Measurements from ENCODE around the gene UNG. TPM values are rescaled to one million over a fixed set of nuclear protein-coding genes. Genes with fewer than 3 reads are reported as not detected.
"Not testable (repeated sequence)": the region's sequence is repeated elsewhere in the genome, so short reads cannot be mapped to it uniquely, and the experiment has no call there.

Gene UNG
- polyA plus RNA-seq, 1 donor: 36.5 TPM

- Histone ChIP-seq H3K27me3 (ENCODE audit: control insufficient read depth, insufficient read depth, low read length) (no peaks in the 10 kb centered on the region), H3K36me3 (ENCODE audit: control insufficient read depth, insufficient read depth, low read length) (no peaks in the 10 kb centered on the region), H3K9me3 (ENCODE audit: control insufficient read depth, low read depth, low read length) (no peaks in the 10 kb centered on the region), H3K27ac (ENCODE audit: low read length) (no peak overlapping the region), H3K4me1 (ENCODE audit: control insufficient read depth, insufficient read depth, low read length) (no peaks in the 10 kb centered on the region), H3K4me3 (ENCODE audit: low read length) (no peak overlapping the region)
- no CpG with 5 or more reads among the region's 24 CpGs for WGBS (ENCODE audit: insufficient coverage, low lambda C conversion rate)
- DNase-seq: no peak
Observed at GRCh38 chr12:109131154-109132050, 34.0 kb downstream of the UNG start.

GRCh38 chr12:109134186-109134917, 37.0 kb downstream of the UNG start:
- WGBS (ENCODE audit: insufficient coverage, low lambda C conversion rate): 40% methylated on average over 1 of the region's 6 CpGs
- Histone ChIP-seq H3K27me3 (ENCODE audit: control insufficient read depth, insufficient read depth, low read length) (no peaks in the 10 kb centered on the region), H3K4me3 (ENCODE audit: low read length) (no peak overlapping the region), H3K36me3 (ENCODE audit: control insufficient read depth, insufficient read depth, low read length) (no peaks in the 10 kb centered on the region), H3K4me1 (ENCODE audit: control insufficient read depth, insufficient read depth, low read length) (no peaks in the 10 kb centered on the region), H3K9me3 (ENCODE audit: control insufficient read depth, low read depth, low read length) (no peaks in the 10 kb centered on the region), H3K27ac (ENCODE audit: low read length) (no peak overlapping the region)
- no peak for DNase-seq

GRCh38 chr12:109137055-109137454, 39.7 kb downstream of the UNG start:
- no peaks in the 10 kb centered on the region for H3K9me3 ChIP-seq (ENCODE audit: control insufficient read depth, low read depth, low read length)
- no peaks in the 10 kb centered on the region for H3K27me3 ChIP-seq (ENCODE audit: control insufficient read depth, insufficient read depth, low read length)
- H3K4me3 ChIP-seq (ENCODE audit: low read length): no peak overlapping the region
- WGBS (ENCODE audit: insufficient coverage, low lambda C conversion rate): no CpG with 5 or more reads among the region's 2 CpGs
- H3K27ac ChIP-seq (ENCODE audit: low read length): no peak overlapping the region
- no peaks in the 10 kb centered on the region for H3K4me1 ChIP-seq (ENCODE audit: control insufficient read depth, insufficient read depth, low read length)
- no peak for DNase-seq
- H3K36me3 ChIP-seq (ENCODE audit: control insufficient read depth, insufficient read depth, low read length): peaks cover 2% of the 10 kb centered on the region

GRCh38 chr12:109139360-109139759, 42.0 kb downstream of the UNG start:
- no peak overlapping the region for H3K4me3 ChIP-seq (ENCODE audit: low read length)
- no CpG with 5 or more reads among the region's 9 CpGs for WGBS (ENCODE audit: insufficient coverage, low lambda C conversion rate)
- peaks cover 2% of the 10 kb centered on the region for H3K36me3 ChIP-seq (ENCODE audit: control insufficient read depth, insufficient read depth, low read length)
- H3K27me3 ChIP-seq (ENCODE audit: control insufficient read depth, insufficient read depth, low read length): no peaks in the 10 kb centered on the region
- no peaks in the 10 kb centered on the region for H3K4me1 ChIP-seq (ENCODE audit: control insufficient read depth, insufficient read depth, low read length)
- no peak overlapping the region for H3K27ac ChIP-seq (ENCODE audit: low read length)
- no peaks in the 10 kb centered on the region for H3K9me3 ChIP-seq (ENCODE audit: control insufficient read depth, low read depth, low read length)
- no peak for DNase-seq

GRCh38 chr12:109139791-109140190, 42.4 kb downstream of the UNG start:
- DNase-seq: no peak
- H3K27ac ChIP-seq (ENCODE audit: low read length): no peak overlapping the region
- H3K9me3 ChIP-seq (ENCODE audit: control insufficient read depth, low read depth, low read length): no peaks in the 10 kb centered on the region
- no peaks in the 10 kb centered on the region for H3K4me1 ChIP-seq (ENCODE audit: control insufficient read depth, insufficient read depth, low read length)
- WGBS (ENCODE audit: insufficient coverage, low lambda C conversion rate): no CpG with 5 or more reads among the region's 7 CpGs
- no peaks in the 10 kb centered on the region for H3K27me3 ChIP-seq (ENCODE audit: control insufficient read depth, insufficient read depth, low read length)
- peaks cover 2% of the 10 kb centered on the region for H3K36me3 ChIP-seq (ENCODE audit: control insufficient read depth, insufficient read depth, low read length)
- no peak overlapping the region for H3K4me3 ChIP-seq (ENCODE audit: low read length)

GRCh38 chr12:109140560-109140959, 43.2 kb downstream of the UNG start:
- H3K27ac ChIP-seq (ENCODE audit: low read length): no peak overlapping the region
- WGBS (ENCODE audit: insufficient coverage, low lambda C conversion rate): no CpG with 5 or more reads among the region's 4 CpGs
- no peak for DNase-seq

GRCh38 chr12:109144224-109144623, 46.8 kb downstream of the UNG start:
- Histone ChIP-seq H3K36me3 (ENCODE audit: control insufficient read depth, insufficient read depth, low read length) (peaks cover 2% of the 10 kb centered on the region), H3K9me3 (ENCODE audit: control insufficient read depth, low read depth, low read length) (no peaks in the 10 kb centered on the region), H3K27me3 (ENCODE audit: control insufficient read depth, insufficient read depth, low read length) (no peaks in the 10 kb centered on the region), H3K4me1 (ENCODE audit: control insufficient read depth, insufficient read depth, low read length) (no peaks in the 10 kb centered on the region), H3K27ac (ENCODE audit: low read length) (no peak overlapping the region), H3K4me3 (ENCODE audit: low read length) (no peak overlapping the region)
- no peak for DNase-seq
- WGBS (ENCODE audit: insufficient coverage, low lambda C conversion rate): 86% methylated on average over 1 of the region's 4 CpGs

More at GRCh38 chr12:109140560-109140959, 43.2 kb downstream of the UNG start:
- Histone ChIP-seq H3K36me3 (ENCODE audit: control insufficient read depth, insufficient read depth, low read length) (peaks cover 2% of the 10 kb centered on the region), H3K4me3 (ENCODE audit: low read length) (no peak overlapping the region), H3K27me3 (ENCODE audit: control insufficient read depth, insufficient read depth, low read length) (no peaks in the 10 kb centered on the region), H3K9me3 (ENCODE audit: control insufficient read depth, low read depth, low read length) (no peaks in the 10 kb centered on the region), H3K4me1 (ENCODE audit: control insufficient read depth, insufficient read depth, low read length) (no peaks in the 10 kb centered on the region)

GRCh38 chr12:109147126-109147525, 49.7 kb downstream of the UNG start:
- not testable (repeated sequence) for H3K4me1 ChIP-seq (ENCODE audit: control insufficient read depth, insufficient read depth, low read length); H3K9me3 ChIP-seq (ENCODE audit: control insufficient read depth, low read depth, low read length); H3K4me3 ChIP-seq (ENCODE audit: low read length); H3K36me3 ChIP-seq (ENCODE audit: control insufficient read depth, insufficient read depth, low read length); H3K27ac ChIP-seq (ENCODE audit: low read length); H3K27me3 ChIP-seq (ENCODE audit: control insufficient read depth, insufficient read depth, low read length); DNase-seq
- no CpG with 5 or more reads among the region's 1 CpG for WGBS (ENCODE audit: insufficient coverage, low lambda C conversion rate)

- Histone ChIP-seq H3K4me3 (ENCODE audit: low read length) (no peak overlapping the region), H3K36me3 (ENCODE audit: control insufficient read depth, insufficient read depth, low read length) (no peaks in the 10 kb centered on the region), H3K9me3 (ENCODE audit: control insufficient read depth, low read depth, low read length) (no peaks in the 10 kb centered on the region), H3K4me1 (ENCODE audit: control insufficient read depth, insufficient read depth, low read length) (no peaks in the 10 kb centered on the region), H3K27me3 (ENCODE audit: control insufficient read depth, insufficient read depth, low read length) (no peaks in the 10 kb centered on the region), H3K27ac (ENCODE audit: low read length) (no peak overlapping the region)
- DNase-seq: no peak
- WGBS (ENCODE audit: insufficient coverage, low lambda C conversion rate): no CpG with 5 or more reads among the region's 2 CpGs
Observed at GRCh38 chr12:109147954-109148353, 50.6 kb downstream of the UNG start.

- no peaks in the 10 kb centered on the region for H3K4me1 ChIP-seq (ENCODE audit: control insufficient read depth, insufficient read depth, low read length)
- H3K9me3 ChIP-seq (ENCODE audit: control insufficient read depth, low read depth, low read length): no peaks in the 10 kb centered on the region
- no peak overlapping the region for H3K27ac ChIP-seq (ENCODE audit: low read length)
- 80% methylated on average over 2 of the region's 9 CpGs for WGBS (ENCODE audit: insufficient coverage, low lambda C conversion rate)
- H3K4me3 ChIP-seq (ENCODE audit: low read length): no peak overlapping the region
- no peaks in the 10 kb centered on the region for H3K27me3 ChIP-seq (ENCODE audit: control insufficient read depth, insufficient read depth, low read length)
- H3K36me3 ChIP-seq (ENCODE audit: control insufficient read depth, insufficient read depth, low read length): no peaks in the 10 kb centered on the region
- no peak for DNase-seq
Observed at GRCh38 chr12:109150124-109150640, 52.8 kb downstream of the UNG start.

Measured in large intestine (tissue), 3 donors.